Measurements from ENCODE around the gene BCAS3. TPM values are rescaled to one million over a fixed set of nuclear protein-coding genes. Genes with fewer than 3 reads are reported as not detected.

The BCAS3 gene
- total RNA-seq, 1 donor from 2014 or later: 64.9 TPM

DNA sequence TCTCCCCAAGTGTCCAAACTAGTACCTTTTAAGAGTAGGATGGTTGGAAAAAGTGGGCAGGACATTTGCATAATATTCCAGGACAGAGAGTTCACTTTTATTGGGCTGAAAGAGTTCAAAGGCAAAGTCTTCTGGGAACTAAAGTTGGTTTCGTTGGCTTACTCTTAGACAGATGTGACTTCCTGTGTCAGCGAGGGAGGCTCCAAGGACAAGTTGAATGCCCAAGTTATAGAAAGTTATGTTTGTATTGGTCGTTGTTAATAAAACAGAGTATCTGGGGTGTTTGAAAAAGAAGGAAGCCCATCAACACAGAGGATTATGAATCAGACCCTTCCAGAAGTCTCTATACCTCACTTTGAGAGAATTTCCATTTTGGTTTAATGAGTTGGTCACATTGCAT, 604.7 kb downstream of the BCAS3 start:
- Mint-ChIP-seq H3K4me1 (peaks cover 23% of the 10 kb centered on the region), H3K27ac (no peak overlapping the region), H3K4me3 (no peak overlapping the region), H3K36me3 (peaks cover 12% of the 10 kb centered on the region), H3K27me3 (ENCODE audit: low read depth) (no peaks in the 10 kb centered on the region), H3K9me3 (no peaks in the 10 kb centered on the region)
- DNase-seq (ENCODE audit: low spot score in 2 of 2, unreplicated experiment in 2 of 2): no peak
- no peak for TF ChIP-seq CTCF (IDR thresholded peaks at IDR 0.05; ENCODE audit: unreplicated experiment)

DNA sequence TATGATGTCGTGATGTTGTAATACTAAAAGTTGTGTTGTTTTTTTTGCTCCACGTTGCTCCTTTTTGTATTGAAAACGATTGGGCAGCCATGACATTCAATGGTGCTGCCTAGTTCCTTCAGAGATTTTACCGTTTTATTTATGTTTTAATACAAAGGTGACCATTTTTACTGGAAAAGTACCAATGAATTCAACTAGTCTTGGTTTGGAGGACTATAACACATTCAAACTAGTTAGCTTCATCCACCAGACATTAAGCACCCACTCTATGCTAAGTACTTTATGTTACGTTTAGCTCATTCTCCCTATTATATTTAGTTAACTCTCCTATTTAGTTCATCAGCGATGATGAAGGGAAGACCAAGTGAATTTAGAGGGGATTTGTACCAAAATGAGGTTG, 605.4 kb downstream of the BCAS3 start:
- H3K4me1 Mint-ChIP-seq: peaks cover 29% of the 10 kb centered on the region
- H3K4me3 Mint-ChIP-seq: no peak overlapping the region
- no peaks in the 10 kb centered on the region for H3K9me3 Mint-ChIP-seq
- peaks cover 10% of the 10 kb centered on the region for H3K36me3 Mint-ChIP-seq
- no peak overlapping the region for H3K27ac Mint-ChIP-seq
- DNase-seq (ENCODE audit: low spot score in 2 of 2, unreplicated experiment in 2 of 2): no peak
- TF ChIP-seq CTCF (IDR thresholded peaks at IDR 0.05; ENCODE audit: unreplicated experiment): no peak
- H3K27me3 Mint-ChIP-seq (ENCODE audit: low read depth): no peaks in the 10 kb centered on the region

DNA sequence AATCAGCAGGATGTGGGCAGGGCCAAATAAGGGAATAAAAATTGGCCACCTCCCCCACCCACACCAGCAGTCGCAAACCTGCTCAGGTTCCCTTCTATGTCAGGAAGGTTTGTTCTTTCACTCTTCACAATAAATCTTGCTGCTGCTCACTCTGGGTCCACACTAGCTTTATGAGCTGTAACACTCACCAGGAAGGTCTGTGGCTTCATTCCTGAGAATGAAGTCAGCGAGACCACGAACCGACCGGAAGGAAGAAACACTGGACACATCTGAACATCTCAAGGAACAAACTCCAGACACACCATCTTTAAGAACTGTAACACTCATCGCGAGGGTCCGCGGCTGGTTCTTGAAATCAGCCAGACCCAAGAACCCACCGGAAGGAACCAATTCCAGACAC, 606.5 kb downstream of the BCAS3 start:
- Mint-ChIP-seq H3K27ac (no peak overlapping the region), H3K4me3 (no peak overlapping the region), H3K36me3 (peaks cover 5% of the 10 kb centered on the region), H3K27me3 (ENCODE audit: low read depth) (no peaks in the 10 kb centered on the region), H3K4me1 (peaks cover 40% of the 10 kb centered on the region), H3K9me3 (no peaks in the 10 kb centered on the region)
- no peak for DNase-seq (ENCODE audit: low spot score in 2 of 2, unreplicated experiment in 2 of 2)
- TF ChIP-seq CTCF (IDR thresholded peaks at IDR 0.05; ENCODE audit: unreplicated experiment): no peak

- DNase-seq (ENCODE audit: low spot score in 2 of 2, unreplicated experiment in 2 of 2): no peak
- Mint-ChIP-seq H3K27ac (peak overlapping the region; percentile 44), H3K4me3 (no peak overlapping the region), H3K4me1 (peaks cover 45% of the 10 kb centered on the region), H3K9me3 (no peaks in the 10 kb centered on the region), H3K36me3 (peaks cover 5% of the 10 kb centered on the region), H3K27me3 (ENCODE audit: low read depth) (no peaks in the 10 kb centered on the region)
- no peak for TF ChIP-seq CTCF (IDR thresholded peaks at IDR 0.05; ENCODE audit: unreplicated experiment)
These were observed 607.1 kb downstream of the BCAS3 start for GRCh38 chr17:61284746-61285145.

DNA sequence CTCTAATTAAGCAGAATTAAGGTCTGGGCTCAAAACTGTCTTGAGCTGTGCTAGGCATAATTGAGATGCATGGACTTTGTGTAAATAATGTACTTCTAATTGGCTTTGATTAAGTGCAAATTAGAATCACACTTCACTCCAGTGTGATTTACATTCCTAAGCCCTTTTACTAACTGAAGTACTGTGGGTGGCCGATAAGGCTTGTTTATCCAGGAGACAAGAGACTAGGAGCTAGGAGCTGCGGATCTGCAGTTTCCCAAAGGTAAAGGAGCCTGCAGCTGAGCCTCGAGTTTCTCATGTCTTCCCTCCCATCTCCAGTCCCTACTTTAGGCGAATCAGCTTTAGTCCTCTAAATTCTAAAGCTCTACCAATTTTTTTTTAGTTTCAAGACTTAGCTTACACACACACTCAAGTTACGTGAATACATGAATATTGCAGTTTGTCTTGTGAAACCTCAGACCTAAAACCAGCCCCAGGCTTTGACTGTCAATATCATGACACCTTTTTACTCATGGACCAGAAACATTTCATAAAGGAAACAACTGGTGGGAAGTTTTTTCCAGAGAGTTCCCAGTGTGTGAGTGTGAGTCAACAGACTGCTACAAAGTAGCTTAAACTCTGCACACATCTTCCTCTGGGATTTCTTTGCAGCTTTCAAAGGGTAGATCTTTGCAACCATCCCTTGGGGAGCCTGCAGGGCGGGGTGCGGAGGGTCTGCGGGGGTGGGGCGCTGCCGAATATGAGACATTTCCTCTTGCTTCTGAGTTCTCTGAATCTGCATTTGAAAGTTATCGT, 608.1 kb downstream of the BCAS3 start:
- Mint-ChIP-seq H3K36me3 (peaks cover 5% of the 10 kb centered on the region), H3K4me1 (peaks cover 54% of the 10 kb centered on the region), H3K9me3 (no peaks in the 10 kb centered on the region), H3K4me3 (no peak overlapping the region), H3K27me3 (ENCODE audit: low read depth) (no peaks in the 10 kb centered on the region), H3K27ac (peak overlapping the region; percentile 72)
- TF ChIP-seq CTCF (IDR thresholded peaks at IDR 0.05; ENCODE audit: unreplicated experiment): no peak
- DNase-seq (ENCODE audit: low spot score in 2 of 2, unreplicated experiment in 2 of 2): no peak
